A549 (cell line): ENCODE results near the gene LRFN4. TPM values are rescaled to one million over a fixed set of nuclear protein-coding genes. Genes with fewer than 3 reads are reported as not detected.

Experiments used
- ATAC-seq, 2 experiments: fragments of 200-7000 bp in 1 of 2; fragments of >200 bp in 1 of 2; cut with Nextera tagmentation in 1 of 2; cut with Tn5 transposase in 1 of 2; 3 replicates each; pipeline versions ENCODE4 v1.8.0 to v1.9.1; 2018 to 2020; ENCODE audit warnings: mild to moderate bottlenecking in 1 of 2, moderate library complexity in 1 of 2
- CTCF ChIA-PET: fragments of 300-600 bp; sonication (Branson Sonifier 250); formaldehyde crosslinking; extraction: SDS; loops from one replicate; lab custom pipeline; 2021; ENCODE audit warnings: antibody characterized with exemption, inconsistent platforms; lab: Yijun Ruan, JAX
- POLR2A ChIA-PET: fragments of 350-600 bp; formaldehyde crosslinking; extraction: SDS; loops from one replicate; lab custom pipeline; 2021; ENCODE audit warnings: antibody characterized with exemption, inconsistent platforms; lab: Yijun Ruan, JAX
- DNase-seq, 2 experiments: peaks; one replicate each; pipeline versions ENCODE4 v3.0.0 to v3.0.0-alpha.2; 2011 to 2016; ENCODE audit warnings: low read depth in 1 of 2, low spot score in 1 of 2
- FAIRE-seq: peaks from 2 replicates; lab custom pipeline; 2011; peaks lifted over from hg19 to GRCh38; lab: Jason Lieb, UNC
- H3K27ac ChIP-seq, 2 experiments: fragments of >200 bp; sonication (Bioruptor Twin); formaldehyde crosslinking; 3 replicates each; pipeline ENCODE4 v1.5.1; 2016 to 2017
- H3K4me1 ChIP-seq: fragments of >200 bp; sonication (Bioruptor Twin); formaldehyde crosslinking; 3 replicates; pipeline ENCODE4 v1.6.1; 2016
- H3K4me2 ChIP-seq: fragments of >200 bp; sonication (Bioruptor Twin); formaldehyde crosslinking; 3 replicates; pipeline ENCODE4 v1.6.1; 2016
- H3K4me3 ChIP-seq: fragments of >200 bp; sonication (Bioruptor Twin); formaldehyde crosslinking; 3 replicates; pipeline ENCODE4 v1.5.1; 2016
- H3K9me3 ChIP-seq: fragments of >200 bp; sonication (Bioruptor Twin); formaldehyde crosslinking; 3 replicates; pipeline ENCODE4 v1.6.1; 2016
- CHD2 ChIP-seq: fragments of 150-350 bp; IDR thresholded peaks from 2 replicates; pipeline ENCODE4 v1.6.1; 2014; ENCODE audit warnings: low read length; ENCODE audit not compliant: partially characterized antibody
- CHD4 ChIP-seq: fragments of 200-600 bp; sonication (generic); IDR thresholded peaks from 2 replicates; pipeline ENCODE4 v1.6.1; 2016; ENCODE audit warnings: antibody characterized with exemption, mild to moderate bottlenecking, borderline replicate concordance
- EP300 ChIP-seq, 2 experiments: fragments of >200 bp; sonication (Bioruptor Twin); formaldehyde crosslinking; IDR thresholded peaks; 2 replicates in 1 of 2; 3 replicates in 1 of 2; pipeline ENCODE4 v1.6.1; 2016 to 2017
- ESRRA ChIP-seq: fragments of 150-350 bp; IDR thresholded peaks from 2 replicates; pipeline ENCODE4 v1.6.1; 2014; ENCODE audit warnings: mild to moderate bottlenecking, low read length, borderline replicate concordance
- FOSL2 ChIP-seq, 2 experiments: fragments of 450-650 bp in 1 of 2; fragments of >200 bp in 1 of 2; sonication (Bioruptor Twin) in 1 of 2; formaldehyde crosslinking; IDR thresholded peaks; 2 replicates each; pipeline versions ENCODE4 v1.5.0 to v1.6.1; 2016 to 2020; ENCODE audit warnings: mild to moderate bottlenecking in 1 of 2, moderate library complexity in 1 of 2
- GATA3 ChIP-seq: IDR thresholded peaks from 2 replicates; pipeline ENCODE4 v1.6.1; 2012; ENCODE audit warnings: borderline replicate concordance
- HOXB5 ChIP-seq: fragments of 250-450 bp; sonication (Bioruptor Pico); IDR thresholded peaks from 2 replicates; pipeline ENCODE4 v1.5.0; 2020; ENCODE audit warnings: mild to moderate bottlenecking, moderate library complexity
- JUN ChIP-seq, 2 experiments: fragments of >200 bp; sonication (Bioruptor Twin); formaldehyde crosslinking; IDR thresholded peaks; 2 replicates in 1 of 2; 3 replicates in 1 of 2; pipeline ENCODE4 v1.6.1; 2016 to 2017
- MAFK ChIP-seq: fragments of 450-650 bp; IDR thresholded peaks from 2 replicates; pipeline ENCODE4 v1.6.1; 2014; ENCODE audit not compliant: partially characterized antibody
- MAZ ChIP-seq: fragments of 150-350 bp; IDR thresholded peaks from 2 replicates; pipeline ENCODE4 v1.6.1; 2014; ENCODE audit warnings: antibody characterized with exemption, low read depth, low read length, borderline replicate concordance
- MYC ChIP-seq: IDR thresholded peaks from 2 replicates; pipeline ENCODE4 v1.6.1; 2012; ENCODE audit warnings: mild to moderate bottlenecking, inconsistent platforms, low read length, improper control_type of control experiment, borderline replicate concordance
- NFE2L2 ChIP-seq: fragments of 150-350 bp; conservative IDR thresholded peaks from 2 replicates; pipeline ENCODE4 v1.6.1; 2014; ENCODE audit warnings: low read length
- POLR2AphosphoS2 ChIP-seq: conservative IDR thresholded peaks from 2 replicates; pipeline ENCODE4 v1.6.1; 2012; ENCODE audit warnings: low read length, improper control_type of control experiment, inconsistent platforms
- RAD21 ChIP-seq, 2 experiments: fragments of >200 bp in 1 of 2; sonication (Bioruptor Twin) in 1 of 2; formaldehyde crosslinking in 1 of 2; IDR thresholded peaks in 1 of 2; conservative IDR thresholded peaks in 1 of 2; 2 replicates in 1 of 2; 3 replicates in 1 of 2; pipeline ENCODE4 v1.6.1; 2012 to 2018; ENCODE audit warnings: inconsistent platforms in 1 of 2
- REST ChIP-seq: fragments of 200-600 bp; sonication (generic); IDR thresholded peaks from 2 replicates; pipeline ENCODE4 v1.6.1; 2016; ENCODE audit warnings: antibody characterized with exemption, mild to moderate bottlenecking, moderate library complexity
- RFX5 ChIP-seq: fragments of 450-650 bp; IDR thresholded peaks from 2 replicates; pipeline ENCODE4 v1.7.1; 2014; ENCODE audit warnings: antibody characterized with exemption, mild to moderate bottlenecking, moderate library complexity
- SMC3 ChIP-seq: fragments of >200 bp; sonication (Bioruptor Twin); formaldehyde crosslinking; IDR thresholded peaks from 3 replicates; pipeline ENCODE4 v1.6.1; 2018; ENCODE audit warnings: inconsistent platforms
- TP53 ChIP-seq: fragments of 250-450 bp; sonication (Bioruptor Pico); IDR thresholded peaks from 2 replicates; pipeline ENCODE4 v1.5.0; 2021; ENCODE audit warnings: mild to moderate bottlenecking, moderate library complexity
- USF2 ChIP-seq: fragments of 450-650 bp; IDR thresholded peaks from 2 replicates; pipeline ENCODE4 v1.6.1; 2014; ENCODE audit warnings: antibody characterized with exemption
- ZFP36 ChIP-seq: fragments of 450-650 bp; IDR thresholded peaks from 2 replicates; pipeline ENCODE4 v1.6.1; 2014; ENCODE audit warnings: borderline replicate concordance; ENCODE audit not compliant: partially characterized antibody
- ZNF302 ChIP-seq: fragments of 250-450 bp; sonication (Bioruptor Pico); IDR thresholded peaks from 2 replicates; pipeline ENCODE4 v1.9.0; 2021; ENCODE audit warnings: inconsistent platforms, mild to moderate bottlenecking, moderate library complexity
- ZSCAN20 ChIP-seq: fragments of 250-450 bp; sonication (Bioruptor Pico); IDR thresholded peaks from 2 replicates; pipeline ENCODE4 v1.8.0; 2022; ENCODE audit warnings: mild to moderate bottlenecking, moderate library complexity
- WGBS: methylation state at CpG from one replicate; pipeline ENCODE4 v1.1.6; 2017; ENCODE audit errors: missing lambda C conversion rate; 5-methylcytosine and 5-hydroxymethylcytosine counted together
- polyA plus RNA-seq, 4 experiments: library from polyadenylated mRNA; depleted of rRNA in 3 of 4; stranded (reverse); fragments of >200 nt; fragmentation: RNase III in 1 of 4; extraction: RNeasy Plus Mini Kit Qiagen cat#74134 plus additional on column Dnase treatment in 1 of 4; gene quantifications; 2 replicates in 3 of 4; 3 replicates in 1 of 4; pipeline ENCODE4 v1.2.3, GENCODE V29; 2011 to 2017

The LRFN4 gene
- polyA plus RNA-seq, 2 of the 4 experiments (the other 2 are of a cell fraction): 8.8 to 50.0 TPM

GRCh38 chr11:66849501-66850234 lies 7.2 kb upstream of the LRFN4 start (continued):
- TF ChIP-seq ESRRA (no peak), CHD4 (no peak), POLR2AphosphoS2 (no peak)

GRCh38 chr11:66850235-66850587 lies 6.7 kb upstream of the LRFN4 start:
- POLR2A ChIA-PET: interaction anchor here (1.3 kb wide), 1 partner anchor 126 kb away, joined by 3 read pairs; no protein-coding TSS in a partner anchor
- Histone ChIP-seq H3K27ac (no peak overlapping the region), H3K4me2 (no peak overlapping the region), H3K4me3 (no peak overlapping the region), H3K9me3 (no peaks in the 10 kb centered on the region), H3K4me1 (peaks cover 14% of the 10 kb centered on the region)
- ATAC-seq (no peak), FAIRE-seq (no peak), DNase-seq (no peak)
- TF ChIP-seq RFX5 (no peak), HOXB5 (CRISPR knock-in tag) (no peak), GATA3 (no peak), REST (no peak), MAZ (no peak), ESRRA (no peak), SMC3 (no peak), USF2 (no peak), NFE2L2 (no peak), MAFK (no peak), CHD2 (no peak), ZSCAN20 (CRISPR knock-in tag) (no peak), EP300 (IDR thresholded peaks at IDR 0.05) (no peak), RAD21 (conservative IDR thresholded peaks at IDR 0.05 in 1 of 2, IDR thresholded peaks at IDR 0.05 in 1 of 2) (no peak), ZNF302 (CRISPR knock-in tag) (no peak), TP53 (CRISPR knock-in tag) (no peak), JUN (IDR thresholded peaks at IDR 0.05) (no peak), FOSL2 (IDR thresholded peaks at IDR 0.05) (no peak), FOSL2 (CRISPR knock-in tag; IDR thresholded peaks at IDR 0.05) (no peak), ZFP36 (no peak), MYC (no peak)
- WGBS: 97% methylated on average over 10 of the region's 10 CpGs
- CTCF ChIA-PET: interaction anchor here (0.6 to 3.3 kb wide), 5 partner anchors 8 to 171 kb away, joined by 3 to 15 read pairs (median 3); no protein-coding TSS in a partner anchor
